Retinal pigment epithelial cell (primary cell): ENCODE data around the gene NDNF.

Experiments
- DNase-seq: peaks from one replicate; pipeline ENCODE4 v3.0.0-alpha.2; 2010; ENCODE audit warnings: low read depth
- H3K4me3 ChIP-seq: 2 replicates; pipeline ENCODE4 v1.5.1; 2011; ENCODE audit warnings: mild to moderate bottlenecking, low read length, control low read depth, moderate library complexity
- CTCF ChIP-seq: conservative IDR thresholded peaks from 2 replicates; pipeline ENCODE4 v1.5.1; 2011; ENCODE audit warnings: low read depth, low read length, control low read depth, inconsistent platforms

Gene NDNF

GRCh38 chr4:121009578-121010478 lies 62.5 kb downstream of the NDNF start:
- no peak for DNase-seq
- H3K4me3 ChIP-seq, result no peak overlapping the region
- no peak for TF ChIP-seq CTCF

GRCh38 chr4:121007660-121008059 lies 64.7 kb downstream of the NDNF start:
- no peak overlapping the region for H3K4me3 ChIP-seq
- no peak for DNase-seq
- TF ChIP-seq CTCF, result no peak

GRCh38 chr4:121003863-121004262 lies 68.5 kb downstream of the NDNF start:
- no peak for DNase-seq
- no peak for TF ChIP-seq CTCF
- H3K4me3 ChIP-seq, result no peak overlapping the region

GRCh38 chr4:120995266-120996010 lies 76.9 kb downstream of the NDNF start:
- H3K4me3 ChIP-seq, result no peak overlapping the region
- DNase-seq, result no peak
- TF ChIP-seq CTCF, result no peak

- H3K4me3 ChIP-seq, result no peak overlapping the region
- no peak for TF ChIP-seq CTCF
- no peak for DNase-seq
Observed at GRCh38 chr4:120994521-120994920, 77.8 kb downstream of the NDNF start.

GRCh38 chr4:120991885-120992284 lies 80.5 kb downstream of the NDNF start:
- no peak for TF ChIP-seq CTCF
- H3K4me3 ChIP-seq, result no peak overlapping the region
- DNase-seq, result no peak
